Heart left ventricle (tissue), 16 donors: Measurements from ENCODE around the gene ENOX1. TPM values are rescaled to one million over a fixed set of nuclear protein-coding genes. Genes with fewer than 3 reads are reported as not detected.

ENCODE experiments used
- ATAC-seq, 4 donors: fragments of 200-7000 bp; cut with Tn5 transposase; one replicate each; pipeline ENCODE4 v1.9.1; 2020 to 2022; ENCODE audit warnings: moderate library complexity in 4 of 4, mild to moderate bottlenecking in 3 of 4, moderate number of reproducible peaks in 1 of 4
- DNase-seq, 5 donors: peaks; one replicate each; pipeline ENCODE4 v3.0.0-alpha.2; 2020
- H3K27ac ChIP-seq, 12 donors: fragments of 200-600 bp; sonication (generic) in 4 of 12; one replicate each; pipeline versions ENCODE4 v1.5.0 to v1.8.0; 2016 to 2022; ENCODE audit warnings: mild to moderate bottlenecking in 2 of 12
- H3K27me3 ChIP-seq, 9 donors: fragments of 200-600 bp; sonication (generic) in 2 of 9; one replicate each; pipeline versions ENCODE4 v1.5.1 to v1.8.0; 2016 to 2022; ENCODE audit warnings: mild to moderate bottlenecking in 3 of 9
- H3K36me3 ChIP-seq, 9 donors: fragments of 200-600 bp; sonication (generic) in 2 of 9; one replicate each; pipeline versions ENCODE4 v1.5.0 to v1.8.0; 2018 to 2022; ENCODE audit warnings: mild to moderate bottlenecking in 2 of 9
- H3K4me1 ChIP-seq, 12 donors: fragments of 200-600 bp; sonication (generic) in 4 of 12; one replicate each; pipeline versions ENCODE4 v1.5.0 to v1.8.0; 2016 to 2022; ENCODE audit warnings: mild to moderate bottlenecking in 3 of 12
- H3K4me3 ChIP-seq, 12 donors: fragments of 200-600 bp; sonication (generic) in 4 of 12; one replicate each; pipeline versions ENCODE4 v1.5.0 to v1.8.0; 2017 to 2022; ENCODE audit warnings: mild to moderate bottlenecking in 9 of 12, moderate library complexity in 4 of 12
- H3K9me3 ChIP-seq, 12 donors: fragments of 200-600 bp; sonication (generic) in 4 of 12; one replicate each; pipeline versions ENCODE4 v1.5.0 to v1.8.0; 2016 to 2022; ENCODE audit warnings: mild to moderate bottlenecking in 1 of 12
- POLR2A ChIP-seq, 2 donors: fragments of 450-650 bp; IDR thresholded peaks; one replicate each; pipeline ENCODE4 v1.6.1; 2017; ENCODE audit warnings: antibody characterized with exemption in 2 of 2, mild to moderate bottlenecking in 2 of 2, moderate library complexity in 2 of 2
- WGBS, 4 donors: extraction: QIAGEN DNeasy Blood & Tissue Kit in 2 of 4; methylation state at CpG; one replicate each; pipeline versions ENCODE4 v1.1.5 to v1.1.7; 2013 to 2018; 5-methylcytosine and 5-hydroxymethylcytosine counted together
- intact Hi-C, 10 donors: fragments of 100-400 bp; cut with DNase I; formaldehyde crosslinking; loops; one replicate each; pipeline versions ENCODE4 v1.11.1 to v1.14.2; 2022
- polyA plus RNA-seq, 2 donors: library from polyadenylated mRNA; stranded (reverse); fragments of 200-250 nt; gene quantifications; one replicate each; pipeline ENCODE4 v1.2.3, GENCODE V29; 2013
- total RNA-seq, 9 donors: library from RNA; depleted of rRNA in 2 of 9; stranded (reverse); fragments of >200 nt in 2 of 9; fragmentation: NEBNext Ultra II Directional in 3 of 9; extraction: Animal tissue kit (Norgen Biotek cat#: 25700) in 3 of 9; gene quantifications; one replicate each; pipeline versions ENCODE4 v1.1.0 to v1.2.4, GENCODE V29; 2016 to 2023
- TF ChIP-seq, protein P1 (sequence below), 12 donors: fragments of 200-600 bp; sonication (generic) in 4 of 12; IDR thresholded peaks; one replicate each; pipeline versions ENCODE4 v1.5.0 to v1.8.0; 2018 to 2022; ENCODE audit warnings: antibody characterized with exemption in 12 of 12, mild to moderate bottlenecking in 5 of 12
- donor health status: ischemic (EF 13 %, LVEDD 7.1; RV severe dilation, severe dysfunction).
- donor health status: healthy with polysubstance abuse.
- donor health status: DM: no; HTN: yes; CAD: no.
- donor health status: DM: no; HTN: no; CAD: no.
- donor health status: ischemic (EF 25% LVEDD 6.9; RV normal size, moderate dysfunction).
- donor health status: ischemic (EF 25% LVEDD 5.7; RV mildly dilated, moderate dysfunction).
- donor health status: healthy.
- donor health status: DM: yes; HTN: yes; CAD: no.
- donor health status: ischemic (EF 35%, LVEDD 5.7; RV mildly dilated, moderate dysfunction).
- donor health status: nonischemic (EF 11% LVEDD 7.7; RV severe dilation, severe dysfunction).
- donor health status: DM: yes; HTN: yes; CAD: no.
- donor health status: PGD.
- donor health status: ischemic (EF 29% LVEDD 5.4; RV normal size, mild dysfunction).
- donor health status: nonischemic (EF 23%, LVEDD 6.1; RV moderate dilation, normal function).

The ENOX1 gene
- total and polyA plus RNA-seq, 11 donors = 2.0 to 10.1 (median 5.4) TPM

DNA sequence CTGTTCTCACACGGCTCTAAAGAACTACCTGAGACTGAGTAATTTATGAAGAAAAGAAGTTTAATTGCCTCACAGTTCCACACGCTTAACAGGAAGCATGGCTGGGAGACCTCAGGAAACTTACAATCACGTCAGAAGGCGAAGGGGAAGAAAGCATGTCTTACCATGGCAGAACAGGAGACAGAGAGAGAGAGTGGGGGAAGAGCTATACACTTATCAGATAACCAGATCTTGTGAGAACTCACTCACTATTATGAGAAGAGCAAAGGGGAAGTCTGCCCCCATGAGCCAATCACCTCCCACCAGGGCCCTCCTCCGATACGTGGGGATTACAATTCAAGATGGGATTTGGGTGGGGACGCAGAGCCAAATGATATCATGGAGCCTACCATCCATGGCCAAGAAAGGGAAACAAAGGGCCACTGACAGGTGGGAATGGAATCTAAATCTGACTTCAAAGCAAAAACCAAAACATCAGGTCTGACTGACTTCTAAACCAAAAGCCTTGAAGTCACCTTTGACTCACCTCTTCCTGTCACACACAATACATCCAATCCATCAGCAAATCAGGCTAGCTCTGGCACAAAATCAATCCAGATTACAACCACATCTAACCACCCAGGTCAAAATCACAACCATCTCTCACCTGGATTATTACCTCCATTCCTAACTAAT, 189.7 kb downstream of the ENOX1 start:
- DNase-seq (no peak), ATAC-seq (no peak)
- Histone ChIP-seq H3K9me3 (peaks cover 0 to 7% (median 0%) of the 10 kb centered on the region in 12 donors), H3K27ac (no peak overlapping the region), H3K27me3 (no peaks in the 10 kb centered on the region), H3K4me1 (no peaks in the 10 kb centered on the region), H3K36me3 (no peaks in the 10 kb centered on the region), H3K4me3 (no peak overlapping the region)
- TF ChIP-seq, protein P1, sequence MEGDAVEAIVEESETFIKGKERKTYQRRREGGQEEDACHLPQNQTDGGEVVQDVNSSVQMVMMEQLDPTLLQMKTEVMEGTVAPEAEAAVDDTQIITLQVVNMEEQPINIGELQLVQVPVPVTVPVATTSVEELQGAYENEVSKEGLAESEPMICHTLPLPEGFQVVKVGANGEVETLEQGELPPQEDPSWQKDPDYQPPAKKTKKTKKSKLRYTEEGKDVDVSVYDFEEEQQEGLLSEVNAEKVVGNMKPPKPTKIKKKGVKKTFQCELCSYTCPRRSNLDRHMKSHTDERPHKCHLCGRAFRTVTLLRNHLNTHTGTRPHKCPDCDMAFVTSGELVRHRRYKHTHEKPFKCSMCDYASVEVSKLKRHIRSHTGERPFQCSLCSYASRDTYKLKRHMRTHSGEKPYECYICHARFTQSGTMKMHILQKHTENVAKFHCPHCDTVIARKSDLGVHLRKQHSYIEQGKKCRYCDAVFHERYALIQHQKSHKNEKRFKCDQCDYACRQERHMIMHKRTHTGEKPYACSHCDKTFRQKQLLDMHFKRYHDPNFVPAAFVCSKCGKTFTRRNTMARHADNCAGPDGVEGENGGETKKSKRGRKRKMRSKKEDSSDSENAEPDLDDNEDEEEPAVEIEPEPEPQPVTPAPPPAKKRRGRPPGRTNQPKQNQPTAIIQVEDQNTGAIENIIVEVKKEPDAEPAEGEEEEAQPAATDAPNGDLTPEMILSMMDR (IDR thresholded peaks at IDR 0.05) = no peak
- TF ChIP-seq POLR2A (IDR thresholded peaks at IDR 0.05) = no peak
- 83 to 86% (median 84%) methylated on average over 7 of the region's 7 CpGs for WGBS, 4 donors
- intact Hi-C loops = no loop called here

DNA sequence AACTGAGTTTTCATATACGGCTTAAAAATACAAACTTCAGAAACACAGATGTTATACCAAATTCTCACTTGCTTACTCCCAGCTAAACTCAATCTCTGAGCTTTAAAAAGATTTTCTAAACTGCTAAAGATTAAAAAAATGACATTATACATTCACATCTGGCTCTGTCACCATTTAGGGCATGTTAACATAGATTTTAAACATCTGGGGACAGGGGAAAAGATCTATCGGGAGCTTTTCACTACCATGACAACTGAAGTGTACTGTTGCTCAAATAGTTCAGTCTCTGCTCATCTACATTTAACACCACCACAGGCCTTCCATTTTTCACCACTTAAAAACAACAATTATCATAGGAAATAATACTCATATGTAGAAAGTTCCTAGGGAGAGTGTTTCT, 190.8 kb downstream of the ENOX1 start:
- ATAC-seq = no peak
- WGBS, 4 donors = 88 to 92% (median 90%) methylated on average over 2 of the region's 2 CpGs
- peaks cover 0 to 3% (median 0%) of the 10 kb centered on the region in 12 donors for H3K9me3 ChIP-seq

DNA sequence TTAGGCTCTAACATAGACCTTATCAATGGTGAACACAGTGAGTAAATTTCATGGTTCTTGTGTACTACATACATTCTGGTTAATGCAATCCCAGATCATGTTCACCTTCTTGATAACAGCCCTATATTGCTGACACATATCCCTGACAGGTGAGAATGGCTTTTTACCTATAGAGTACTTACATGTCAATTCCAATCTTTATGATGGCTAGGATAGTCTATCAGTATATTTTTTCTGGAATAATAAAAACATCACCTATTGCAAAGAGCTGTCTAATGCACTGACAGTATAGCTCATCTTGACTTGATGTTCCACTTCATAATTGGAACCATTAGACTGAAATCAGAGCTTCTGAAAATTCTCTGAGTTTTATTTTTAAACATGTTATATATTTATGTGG, 199.4 kb downstream of the ENOX1 start:
- Histone ChIP-seq H3K36me3 (no peaks in the 10 kb centered on the region), H3K27me3 (no peaks in the 10 kb centered on the region), H3K27ac (no peak overlapping the region), H3K4me1 (no peaks in the 10 kb centered on the region), H3K4me3 (no peak overlapping the region), H3K9me3 (no peaks in the 10 kb centered on the region)
- TF ChIP-seq, protein P1 (IDR thresholded peaks at IDR 0.05) = no peak
- no peak for TF ChIP-seq POLR2A (IDR thresholded peaks at IDR 0.05)
- intact Hi-C loops = no loop called here
- ATAC-seq (no peak), DNase-seq (no peak)

More for the DNA sequence above, 190.8 kb downstream of the ENOX1 start:
- intact Hi-C loops = no loop called here
- Histone ChIP-seq H3K27ac (no peak overlapping the region), H3K36me3 (no peaks in the 10 kb centered on the region), H3K27me3 (no peaks in the 10 kb centered on the region), H3K4me3 (no peak overlapping the region), H3K4me1 (no peaks in the 10 kb centered on the region)
- no peak for TF ChIP-seq POLR2A (IDR thresholded peaks at IDR 0.05)
- TF ChIP-seq, protein P1 (IDR thresholded peaks at IDR 0.05) = no peak
- no peak for DNase-seq

DNA sequence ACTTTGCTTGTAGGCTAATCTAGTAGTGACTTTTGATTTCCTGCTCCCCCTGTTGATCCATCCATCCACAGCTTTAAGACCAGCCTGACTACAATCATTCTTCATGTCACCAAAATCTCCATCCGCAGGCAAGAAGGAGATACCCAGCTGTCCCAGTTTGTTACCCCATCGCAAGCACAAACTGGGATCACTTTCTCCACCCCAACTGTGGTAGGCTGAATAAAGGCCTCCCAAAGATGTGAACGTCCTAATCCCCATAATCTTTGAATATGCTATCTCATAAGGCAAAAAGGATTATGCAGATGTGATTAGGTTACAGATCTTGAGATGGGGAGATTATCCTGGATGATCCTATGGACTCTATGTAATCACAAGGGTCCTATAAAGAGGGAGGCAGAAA, 202.0 kb downstream of the ENOX1 start:
- DNase-seq (no peak), ATAC-seq (no peak)
- H3K4me1 ChIP-seq = no peaks in the 10 kb centered on the region
- no peaks in the 10 kb centered on the region for H3K27me3 ChIP-seq
- TF ChIP-seq, protein P1 (IDR thresholded peaks at IDR 0.05) = no peak
- TF ChIP-seq POLR2A (IDR thresholded peaks at IDR 0.05) = no peak
- no peak overlapping the region for H3K27ac ChIP-seq
- H3K4me3 ChIP-seq = no peak overlapping the region
- WGBS, 4 donors = 88 to 92% (median 88%) methylated on average over 3 of the region's 3 CpGs
- intact Hi-C loops = no loop called here
- no peaks in the 10 kb centered on the region for H3K9me3 ChIP-seq
- no peaks in the 10 kb centered on the region for H3K36me3 ChIP-seq
